H1 (cell line): ENCODE data around the gene SFTPA1. TPM values are rescaled to one million over a fixed set of nuclear protein-coding genes. Genes with fewer than 3 reads are reported as not detected.

ENCODE experiments used
- CTCF ChIP-seq, 3 experiments: IDR thresholded peaks; 1 replicate in 2 of 3; 2 replicates in 1 of 3; pipeline versions ENCODE4 v1.5.1 to v1.6.1; 2011; ENCODE audit warnings: low read length in 3 of 3, mild to moderate bottlenecking in 3 of 3, inconsistent platforms in 2 of 3, low read depth in 1 of 3, moderate library complexity in 1 of 3; ENCODE audit not compliant: insufficient read depth in 1 of 3; ENCODE audit errors: control extremely low read depth in 1 of 3
- NRF1 ChIP-seq: IDR thresholded peaks from 2 replicates; pipeline ENCODE4 v1.6.1; 2011; ENCODE audit warnings: mild to moderate bottlenecking, low read depth, low read length, improper control_type of control experiment
- RBBP5 ChIP-seq: IDR thresholded peaks from 2 replicates; pipeline ENCODE4 v1.7.1; 2012; ENCODE audit warnings: low read depth, mild to moderate bottlenecking, inconsistent platforms, low read length, moderate library complexity, borderline replicate concordance
- RXRA ChIP-seq: IDR thresholded peaks from 2 replicates; pipeline ENCODE4 v1.6.1; 2011; ENCODE audit warnings: low read depth, mild to moderate bottlenecking, low read length, moderate library complexity; ENCODE audit not compliant: insufficient read depth
- SP1 ChIP-seq: IDR thresholded peaks from 2 replicates; pipeline ENCODE4 v1.6.1; 2011; ENCODE audit warnings: low read depth, low read length
- YY1 ChIP-seq: IDR thresholded peaks from 2 replicates; pipeline ENCODE4 v1.6.1; 2011; ENCODE audit warnings: low read depth, mild to moderate bottlenecking, low read length
- polyA plus RNA-seq, 7 experiments: library from polyadenylated mRNA; depleted of rRNA in 3 of 7; stranded (reverse) in 5 of 7; unstranded in 2 of 7; fragments of >200 nt in 5 of 7; fragments of 200-250 nt in 2 of 7; gene quantifications; 1 replicate in 5 of 7; 2 replicates in 1 of 7; 4 replicates in 1 of 7; pipeline versions ENCODE4 v1.2.1 to v1.2.3, GENCODE V29; 2011 to 2013; ENCODE audit warnings: missing spikeins in 2 of 7, mixed read lengths in 2 of 7
- total RNA-seq: library from RNA; stranded (reverse); fragmentation: NEBNext Ultra II Directional; extraction: Animal tissue kit (Norgen Biotek cat#: 25700); gene quantifications from 2 replicates; pipeline ENCODE4 v1.2.1, GENCODE V29; 2021

The SFTPA1 gene
- total and polyA plus RNA-seq, 2 of the 8 experiments (the other 6 are each of a cell fraction or from before 2014, with no cell fraction given): not detected

- TF ChIP-seq CTCF (IDR thresholded peaks at IDR 0.05; ENCODE audit: control extremely low read depth in 1 of 3, insufficient read depth in 1 of 3, low read depth in 1 of 3, low read length in 3 of 3) (no peak), SP1 (no peak), RXRA (no peak), NRF1 (no peak), YY1 (no peak), RBBP5 (no peak)
Measured at GRCh38 chr10:79583488-79584024, 27.2 kb upstream of the SFTPA1 start (continued).
